ENCODE data around the gene GRHL1.

DNA sequence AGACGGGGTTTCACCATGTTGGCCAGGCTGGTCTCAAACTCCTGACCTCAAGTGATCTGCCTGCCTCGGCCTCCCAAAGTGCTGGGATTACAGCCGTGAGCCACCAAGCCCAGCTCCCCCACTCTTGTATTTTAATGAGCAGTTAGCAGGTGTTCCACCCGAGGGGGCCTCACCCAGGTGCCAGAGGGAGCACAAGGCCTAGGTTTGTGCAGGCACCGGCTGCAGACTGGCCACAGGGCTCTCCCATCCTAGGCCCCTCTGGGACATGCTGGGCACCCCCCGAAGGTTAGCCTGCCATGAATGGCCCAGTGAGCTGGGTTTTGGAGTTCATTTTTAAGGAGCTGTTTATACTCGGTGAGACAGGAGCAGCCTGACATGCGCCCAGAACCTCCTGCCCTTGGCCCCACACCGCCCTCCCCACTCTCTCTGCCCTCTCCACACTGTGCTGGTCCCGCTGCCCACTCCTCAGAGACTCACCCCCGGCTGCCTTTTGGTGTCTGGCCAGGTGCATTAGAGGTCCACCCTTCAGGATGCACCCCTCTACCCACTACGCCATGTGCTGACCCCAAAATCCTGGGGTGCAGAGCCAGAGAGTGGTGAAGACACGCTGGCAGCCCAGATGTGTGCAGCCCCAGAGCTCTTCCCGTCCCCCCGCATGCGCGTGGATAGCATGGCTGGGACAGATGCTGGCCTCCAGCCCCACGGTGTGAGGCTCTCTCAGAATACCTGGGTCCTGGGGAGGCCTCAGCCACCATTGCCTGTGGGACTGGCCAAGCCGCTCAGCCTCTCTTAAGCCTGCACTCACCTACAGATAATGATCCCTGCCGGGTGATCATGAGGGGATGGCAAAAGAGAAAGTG, 80.6 kb downstream of the GRHL1 start:
- TF ChIP-seq, protein P1, sequence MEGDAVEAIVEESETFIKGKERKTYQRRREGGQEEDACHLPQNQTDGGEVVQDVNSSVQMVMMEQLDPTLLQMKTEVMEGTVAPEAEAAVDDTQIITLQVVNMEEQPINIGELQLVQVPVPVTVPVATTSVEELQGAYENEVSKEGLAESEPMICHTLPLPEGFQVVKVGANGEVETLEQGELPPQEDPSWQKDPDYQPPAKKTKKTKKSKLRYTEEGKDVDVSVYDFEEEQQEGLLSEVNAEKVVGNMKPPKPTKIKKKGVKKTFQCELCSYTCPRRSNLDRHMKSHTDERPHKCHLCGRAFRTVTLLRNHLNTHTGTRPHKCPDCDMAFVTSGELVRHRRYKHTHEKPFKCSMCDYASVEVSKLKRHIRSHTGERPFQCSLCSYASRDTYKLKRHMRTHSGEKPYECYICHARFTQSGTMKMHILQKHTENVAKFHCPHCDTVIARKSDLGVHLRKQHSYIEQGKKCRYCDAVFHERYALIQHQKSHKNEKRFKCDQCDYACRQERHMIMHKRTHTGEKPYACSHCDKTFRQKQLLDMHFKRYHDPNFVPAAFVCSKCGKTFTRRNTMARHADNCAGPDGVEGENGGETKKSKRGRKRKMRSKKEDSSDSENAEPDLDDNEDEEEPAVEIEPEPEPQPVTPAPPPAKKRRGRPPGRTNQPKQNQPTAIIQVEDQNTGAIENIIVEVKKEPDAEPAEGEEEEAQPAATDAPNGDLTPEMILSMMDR (IDR thresholded peaks at IDR 0.05) = no peak
- TF ChIP-seq ZFX (IDR thresholded peaks at IDR 0.05; ENCODE audit: borderline replicate concordance) = no peak
